RWPE2 (cell line): ENCODE data around the gene THSD4.
A peak's percentile ranks its signal among the peaks of the same experiment; 100 is the strongest.

Source experiments
- ATAC-seq: fragments of 200-7000 bp; cut with Tn5 transposase; 3 replicates; pipeline ENCODE4 v1.9.1; 2021; ENCODE audit warnings: low read depth
- DNase-seq: peaks from one replicate; pipeline ENCODE4 v3.0.0-alpha.2; 2020; ENCODE audit warnings: low spot score
- H3K27ac ChIP-seq: fragments of 450-650 bp; 2 replicates; pipeline ENCODE4 v1.5.1; 2017; ENCODE audit warnings: mild to moderate bottlenecking; ENCODE audit not compliant: poor library complexity, severe bottlenecking
- H3K27me3 ChIP-seq: fragments of 250-450 bp; sonication (Bioruptor Pico); 2 replicates; pipeline ENCODE4 v1.5.1; 2021; ENCODE audit warnings: mild to moderate bottlenecking, moderate library complexity; ENCODE audit not compliant: insufficient read depth, poor library complexity, severe bottlenecking
- H3K36me3 ChIP-seq: fragments of 250-450 bp; sonication (Bioruptor Pico); 2 replicates; pipeline ENCODE4 v1.5.1; 2020; ENCODE audit warnings: low read depth, mild to moderate bottlenecking, moderate library complexity
- H3K4me1 ChIP-seq: fragments of 250-450 bp; sonication (Bioruptor Pico); 2 replicates; pipeline ENCODE4 v1.5.1; 2021; ENCODE audit warnings: mild to moderate bottlenecking, moderate library complexity; ENCODE audit not compliant: insufficient read depth, poor library complexity, severe bottlenecking
- H3K4me3 ChIP-seq: fragments of 250-450 bp; sonication (Bioruptor Pico); 2 replicates; pipeline ENCODE4 v1.5.1; 2021; ENCODE audit warnings: mild to moderate bottlenecking, moderate library complexity; ENCODE audit not compliant: severe bottlenecking
- H3K9me3 ChIP-seq: fragments of 250-450 bp; sonication (Bioruptor Pico); 2 replicates; pipeline ENCODE4 v1.5.1; 2021; ENCODE audit warnings: mild to moderate bottlenecking, moderate library complexity; ENCODE audit not compliant: severe bottlenecking
- CTCF ChIP-seq: fragments of 450-650 bp; IDR thresholded peaks from one replicate; pipeline ENCODE4 v1.5.1; 2017; ENCODE audit warnings: mild to moderate bottlenecking, moderate library complexity; ENCODE audit not compliant: poor library complexity, severe bottlenecking

The THSD4 gene

GRCh38 chr15:71228403-71228802 lies 113.1 kb downstream of the THSD4 start:
- no peak overlapping the region for H3K27ac ChIP-seq
- DNase-seq (no peak), ATAC-seq (no peak)
- H3K27me3 ChIP-seq = no peaks in the 10 kb centered on the region
- no peak for TF ChIP-seq CTCF
- H3K4me3 ChIP-seq = no peak overlapping the region
- peaks cover 8% of the 10 kb centered on the region for H3K4me1 ChIP-seq
- H3K9me3 ChIP-seq = no peaks in the 10 kb centered on the region
- peaks cover 59% of the 10 kb centered on the region for H3K36me3 ChIP-seq

GRCh38 chr15:71230303-71230702 lies 115.0 kb downstream of the THSD4 start:
- TF ChIP-seq CTCF = no peak
- Histone ChIP-seq H3K4me3 (no peak overlapping the region), H3K36me3 (peaks cover 50% of the 10 kb centered on the region), H3K9me3 (no peaks in the 10 kb centered on the region), H3K27me3 (no peaks in the 10 kb centered on the region), H3K4me1 (no peaks in the 10 kb centered on the region), H3K27ac (no peak overlapping the region)
- no peak for DNase-seq
- ATAC-seq = no peak

GRCh38 chr15:71231758-71232157 lies 116.5 kb downstream of the THSD4 start:
- DNase-seq = no peak
- Histone ChIP-seq H3K27ac (no peak overlapping the region), H3K4me3 (no peak overlapping the region), H3K9me3 (no peaks in the 10 kb centered on the region), H3K27me3 (no peaks in the 10 kb centered on the region), H3K4me1 (no peaks in the 10 kb centered on the region), H3K36me3 (peaks cover 44% of the 10 kb centered on the region)
- TF ChIP-seq CTCF = no peak
- ATAC-seq = no peak

- Histone ChIP-seq H3K36me3 (peaks cover 40% of the 10 kb centered on the region), H3K27me3 (no peaks in the 10 kb centered on the region), H3K4me3 (no peak overlapping the region), H3K9me3 (no peaks in the 10 kb centered on the region), H3K27ac (no peak overlapping the region), H3K4me1 (peaks cover 3% of the 10 kb centered on the region)
- no peak for TF ChIP-seq CTCF
- no peak for DNase-seq
- ATAC-seq = no peak
Measured at GRCh38 chr15:71232411-71232810, 117.1 kb downstream of the THSD4 start.

- Histone ChIP-seq H3K27ac (peak overlapping the region; percentile 66), H3K27me3 (no peaks in the 10 kb centered on the region), H3K4me3 (no peak overlapping the region), H3K36me3 (peaks cover 62% of the 10 kb centered on the region), H3K9me3 (no peaks in the 10 kb centered on the region), H3K4me1 (peaks cover 13% of the 10 kb centered on the region)
- no peak for TF ChIP-seq CTCF
- DNase-seq = peak; percentile 95
- peak; percentile 99 for ATAC-seq
Measured at GRCh38 chr15:71237456-71238188, 122.4 kb downstream of the THSD4 start.
